PFSK-1 (cell line): ENCODE measurements around the gene ACTL6B.

Experiments used
- FOXP2 ChIP-seq: optimal IDR thresholded peaks from 2 replicates; pipeline ENCODE3; 2011; ENCODE audit warnings: borderline replicate concordance, control low read depth, inconsistent platforms; ENCODE audit not compliant: insufficient read depth; ENCODE audit errors: extremely low read length, extremely low read depth
- POLR2AphosphoS5 ChIP-seq: IDR thresholded peaks from 2 replicates; pipeline ENCODE4 v1.6.1; 2012; ENCODE audit warnings: low read depth, mild to moderate bottlenecking, control low read depth, low read length, moderate library complexity
- SIN3A ChIP-seq: IDR thresholded peaks from 2 replicates; pipeline ENCODE4 v1.6.1; 2012; ENCODE audit warnings: mild to moderate bottlenecking, low read length, moderate library complexity, borderline replicate concordance; ENCODE audit not compliant: insufficient read depth
- TAF1 ChIP-seq: IDR thresholded peaks from 2 replicates; pipeline ENCODE4 v1.6.1; 2012; ENCODE audit warnings: low read length, control low read depth, borderline replicate concordance; ENCODE audit not compliant: insufficient read depth
- TF ChIP-seq, protein P1 (sequence below), 2 experiments: IDR thresholded peaks; 2 replicates each; pipeline versions ENCODE4 v1.6.1 to v1.8.0; 2011 to 2012; ENCODE audit warnings: low read depth in 2 of 2, low read length in 2 of 2, control low read depth in 1 of 2, inconsistent platforms in 1 of 2, mild to moderate bottlenecking in 1 of 2, moderate library complexity in 1 of 2; ENCODE audit not compliant: insufficient read depth in 1 of 2

ACTL6B gene

DNA sequence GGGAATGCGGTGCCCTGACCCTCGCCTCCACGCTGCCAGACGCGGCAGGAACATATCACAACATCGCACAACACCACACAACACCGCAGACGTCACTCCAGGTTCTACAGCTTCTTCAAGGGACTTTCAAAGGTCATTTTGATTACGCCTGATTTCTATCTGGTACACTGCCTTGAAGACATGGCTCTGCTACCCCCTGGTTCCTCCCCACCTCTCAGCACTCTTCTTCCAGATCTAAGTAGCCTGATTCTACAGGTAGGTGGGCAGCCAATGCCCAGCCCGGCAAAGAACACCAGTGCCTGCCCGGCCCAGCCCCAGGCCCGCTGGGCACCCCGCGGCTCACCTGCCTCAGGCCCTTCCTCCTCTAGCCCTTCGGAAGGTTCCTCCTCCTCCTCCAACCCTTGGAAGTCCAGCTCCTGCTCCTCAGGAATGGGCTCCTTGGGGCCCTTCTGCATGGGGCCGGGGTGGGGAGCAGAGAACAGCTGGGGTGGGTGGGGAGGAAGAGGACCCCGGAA is 29.4 kb upstream of the ACTL6B start:
- TF ChIP-seq FOXP2 (no peak), POLR2AphosphoS5 (no peak), TAF1 (no peak)
- TF ChIP-seq, protein P1, sequence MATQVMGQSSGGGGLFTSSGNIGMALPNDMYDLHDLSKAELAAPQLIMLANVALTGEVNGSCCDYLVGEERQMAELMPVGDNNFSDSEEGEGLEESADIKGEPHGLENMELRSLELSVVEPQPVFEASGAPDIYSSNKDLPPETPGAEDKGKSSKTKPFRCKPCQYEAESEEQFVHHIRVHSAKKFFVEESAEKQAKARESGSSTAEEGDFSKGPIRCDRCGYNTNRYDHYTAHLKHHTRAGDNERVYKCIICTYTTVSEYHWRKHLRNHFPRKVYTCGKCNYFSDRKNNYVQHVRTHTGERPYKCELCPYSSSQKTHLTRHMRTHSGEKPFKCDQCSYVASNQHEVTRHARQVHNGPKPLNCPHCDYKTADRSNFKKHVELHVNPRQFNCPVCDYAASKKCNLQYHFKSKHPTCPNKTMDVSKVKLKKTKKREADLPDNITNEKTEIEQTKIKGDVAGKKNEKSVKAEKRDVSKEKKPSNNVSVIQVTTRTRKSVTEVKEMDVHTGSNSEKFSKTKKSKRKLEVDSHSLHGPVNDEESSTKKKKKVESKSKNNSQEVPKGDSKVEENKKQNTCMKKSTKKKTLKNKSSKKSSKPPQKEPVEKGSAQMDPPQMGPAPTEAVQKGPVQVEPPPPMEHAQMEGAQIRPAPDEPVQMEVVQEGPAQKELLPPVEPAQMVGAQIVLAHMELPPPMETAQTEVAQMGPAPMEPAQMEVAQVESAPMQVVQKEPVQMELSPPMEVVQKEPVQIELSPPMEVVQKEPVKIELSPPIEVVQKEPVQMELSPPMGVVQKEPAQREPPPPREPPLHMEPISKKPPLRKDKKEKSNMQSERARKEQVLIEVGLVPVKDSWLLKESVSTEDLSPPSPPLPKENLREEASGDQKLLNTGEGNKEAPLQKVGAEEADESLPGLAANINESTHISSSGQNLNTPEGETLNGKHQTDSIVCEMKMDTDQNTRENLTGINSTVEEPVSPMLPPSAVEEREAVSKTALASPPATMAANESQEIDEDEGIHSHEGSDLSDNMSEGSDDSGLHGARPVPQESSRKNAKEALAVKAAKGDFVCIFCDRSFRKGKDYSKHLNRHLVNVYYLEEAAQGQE (IDR thresholded peaks at IDR 0.05; ENCODE audit: insufficient read depth in 1 of 2, low read depth in 2 of 2, low read length in 2 of 2), result no peak

DNA sequence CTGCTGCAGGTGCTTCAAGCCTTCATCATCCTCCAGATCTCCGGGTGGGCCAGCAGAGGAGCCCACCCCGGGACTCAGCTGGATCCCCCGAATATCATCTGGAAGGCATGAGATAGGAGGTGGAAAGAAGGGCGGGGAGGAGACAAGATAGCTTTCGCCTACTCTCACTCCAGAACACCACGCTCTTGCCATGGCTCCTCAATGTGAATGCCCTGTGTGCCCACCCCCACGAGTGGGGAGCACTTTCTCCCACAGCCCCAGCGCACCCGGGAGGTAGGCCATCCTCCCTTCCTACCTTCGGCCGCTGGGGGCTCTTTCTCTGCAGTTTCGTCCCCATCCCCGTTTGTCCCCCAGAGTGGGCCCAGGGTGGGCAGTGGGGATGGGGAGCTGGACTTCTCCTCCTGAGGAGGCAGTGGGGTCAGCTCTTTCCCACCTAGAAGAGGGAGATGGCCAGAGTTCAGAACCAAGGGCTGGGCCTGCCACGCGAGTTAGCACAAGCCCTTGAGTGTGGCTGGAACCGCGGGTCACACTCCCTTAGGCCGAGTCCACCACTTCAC is 28.9 kb upstream of the ACTL6B start:
- no peak for TF ChIP-seq TAF1
- TF ChIP-seq FOXP2, result no peak
- no peak for TF ChIP-seq POLR2AphosphoS5
- TF ChIP-seq SIN3A, result no peak
- TF ChIP-seq, protein P1 (IDR thresholded peaks at IDR 0.05; ENCODE audit: insufficient read depth in 1 of 2, low read depth in 2 of 2, low read length in 2 of 2), result no peak

DNA sequence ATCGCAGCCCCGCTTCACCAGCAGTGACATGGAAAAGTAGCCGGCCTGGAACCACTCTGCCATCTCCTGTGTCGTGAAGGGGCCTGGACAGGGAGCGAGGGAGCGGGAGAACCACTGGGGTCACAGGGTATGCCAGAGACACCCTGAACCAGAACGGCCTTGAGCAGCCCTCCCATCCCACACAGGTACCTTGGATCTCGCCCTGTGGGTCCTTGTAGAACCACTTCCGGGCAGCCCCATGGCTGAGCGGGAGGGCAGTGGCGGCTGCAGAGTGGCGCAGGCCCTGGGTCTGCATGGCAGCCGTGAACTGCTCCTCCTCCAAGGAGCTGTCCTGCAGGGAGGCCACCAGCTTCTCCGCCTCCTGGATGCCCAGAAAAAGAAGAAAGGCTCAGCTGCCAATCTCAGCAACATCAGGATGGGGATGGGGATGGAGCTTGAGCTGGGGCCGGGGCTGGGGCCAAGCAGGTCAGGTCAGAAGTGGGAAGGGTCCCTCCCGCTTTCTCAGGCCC is 28.3 kb upstream of the ACTL6B start:
- TF ChIP-seq SIN3A (no peak), FOXP2 (no peak), POLR2AphosphoS5 (no peak)

DNA sequence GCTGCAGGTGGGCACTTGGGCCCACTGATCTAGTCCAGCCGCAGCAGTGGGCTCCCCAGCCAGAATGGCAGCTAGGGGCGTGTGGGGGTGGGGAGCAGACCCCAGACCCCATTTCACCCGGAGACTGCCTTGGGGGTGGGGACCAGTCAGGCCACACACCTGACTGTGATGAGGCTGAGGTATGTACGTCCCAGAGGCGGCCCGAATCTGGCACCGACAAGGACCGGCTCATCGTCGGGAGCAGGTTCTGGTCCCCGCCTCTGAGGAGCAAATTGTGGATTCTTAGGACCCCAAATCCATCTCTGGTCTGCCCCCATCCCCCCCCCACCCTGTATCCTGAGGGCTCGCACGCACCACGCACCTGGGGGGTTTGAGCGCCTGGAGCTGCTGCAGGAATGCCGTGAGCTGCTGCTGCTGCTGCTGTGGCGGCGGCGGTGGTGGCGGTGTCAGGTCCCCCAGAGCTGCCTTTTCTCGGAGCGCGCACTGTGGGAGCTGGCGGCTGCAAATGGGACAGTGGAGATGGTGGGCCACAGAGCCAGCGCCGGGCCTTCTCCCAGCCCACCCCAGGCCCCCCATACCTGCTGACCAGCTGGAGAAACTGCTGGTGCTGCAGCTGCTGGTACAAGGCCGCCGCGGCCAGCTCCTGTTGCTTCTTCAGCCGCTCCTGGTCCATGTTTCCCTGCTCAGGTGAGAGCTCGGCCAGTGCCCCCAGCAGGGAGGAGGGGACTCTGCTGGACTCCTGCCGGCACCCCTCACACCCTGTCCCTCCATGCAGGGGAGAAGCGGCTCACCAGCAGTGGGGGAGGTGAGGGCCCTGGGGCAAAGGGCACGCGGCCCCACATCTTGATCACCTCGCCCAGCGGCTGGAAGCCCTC is 27.6 kb upstream of the ACTL6B start:
- no peak for TF ChIP-seq POLR2AphosphoS5
- TF ChIP-seq TAF1, result no peak
- TF ChIP-seq, protein P1 (IDR thresholded peaks at IDR 0.05; ENCODE audit: insufficient read depth in 1 of 2, low read depth in 2 of 2, low read length in 2 of 2), result no peak
- TF ChIP-seq SIN3A, result no peak
- TF ChIP-seq FOXP2, result no peak

DNA sequence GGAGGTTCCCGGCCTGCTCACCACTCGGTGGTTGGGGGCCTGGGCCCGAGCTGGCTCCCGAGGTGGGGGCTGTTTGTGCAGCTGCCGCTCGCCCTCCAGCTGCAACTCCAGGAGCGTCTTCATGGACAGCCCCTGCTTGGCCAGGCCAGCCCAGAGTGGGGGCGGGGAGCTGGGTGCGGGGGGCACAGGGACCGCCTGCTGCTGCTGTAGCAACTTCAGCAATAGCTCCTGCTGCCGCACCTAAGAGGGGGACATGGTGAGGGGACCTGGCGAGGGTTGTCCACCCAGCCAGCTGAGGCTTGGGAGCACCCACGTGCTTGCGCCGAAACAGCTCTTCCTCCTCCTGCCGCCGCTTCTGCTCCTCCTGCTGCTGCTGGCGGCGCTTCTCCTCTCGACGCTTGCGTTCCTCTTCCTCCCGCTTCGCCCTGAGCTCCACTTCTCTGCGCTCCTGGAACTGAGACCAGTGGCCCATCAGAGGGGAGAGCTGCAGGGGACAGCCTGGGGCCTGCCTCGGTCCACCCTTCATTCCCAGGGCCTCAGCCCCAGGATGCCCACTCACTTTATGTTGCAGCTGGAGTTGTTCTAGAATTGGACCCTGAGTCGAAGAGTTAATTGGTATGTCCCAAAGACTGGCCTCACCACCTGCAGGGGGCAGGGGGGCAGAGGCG is 26.9 kb upstream of the ACTL6B start:
- no peak for TF ChIP-seq TAF1
- TF ChIP-seq SIN3A, result no peak
- no peak for TF ChIP-seq FOXP2
- no peak for TF ChIP-seq POLR2AphosphoS5
- TF ChIP-seq, protein P1 (IDR thresholded peaks at IDR 0.05; ENCODE audit: insufficient read depth in 1 of 2, low read depth in 2 of 2, low read length in 2 of 2), result no peak
